Mucosa of gallbladder (tissue), 1 donor: ENCODE data around the gene TAOK3. TPM values are rescaled to one million over a fixed set of nuclear protein-coding genes. Genes with fewer than 3 reads are reported as not detected.
"Not testable (repeated sequence)": the region's sequence is repeated elsewhere in the genome, so short reads cannot be mapped to it uniquely, and the experiment has no call there.

Source experiments
- DNase-seq: peaks from one replicate; pipeline ENCODE4 v3.0.0-alpha.2; 2020; ENCODE audit warnings: low spot score
- total RNA-seq: library from RNA; stranded (reverse); gene quantifications from one replicate; pipeline ENCODE4 v1.2.1, GENCODE V29; 2021
- donor health status: DM: no; HTN: no; CAD: no.

Gene TAOK3
- total RNA-seq, 1 donor from 2014 or later, result 36.4 TPM

GRCh38 chr12:118373616-118374015 is 909 bp upstream of the TAOK3 start:
- DNase-seq, result no peak

GRCh38 chr12:118371321-118372282 is 1.1 kb downstream of the TAOK3 start:
- no peak for DNase-seq

GRCh38 chr12:118370601-118371000 is 2.1 kb downstream of the TAOK3 start:
- no peak for DNase-seq

GRCh38 chr12:118368821-118369220 is 3.9 kb downstream of the TAOK3 start:
- no peak for DNase-seq

GRCh38 chr12:118361889-118362288 is 10.8 kb downstream of the TAOK3 start:
- no peak for DNase-seq

- DNase-seq, result no peak
Observed at GRCh38 chr12:118361092-118361404, 11.7 kb downstream of the TAOK3 start.

GRCh38 chr12:118359541-118359915 is 13.2 kb downstream of the TAOK3 start:
- no peak for DNase-seq

- no peak for DNase-seq
Observed at GRCh38 chr12:118358612-118359540, 13.8 kb downstream of the TAOK3 start.

- no peak for DNase-seq
Observed at GRCh38 chr12:118358008-118358359, 14.7 kb downstream of the TAOK3 start.

- DNase-seq, result no peak
Observed at GRCh38 chr12:118357257-118358007, 15.3 kb downstream of the TAOK3 start.

GRCh38 chr12:118356809-118357256 is 15.9 kb downstream of the TAOK3 start:
- no peak for DNase-seq

- no peak for DNase-seq
Observed at GRCh38 chr12:118355843-118356242, 16.9 kb downstream of the TAOK3 start.

- no peak for DNase-seq
Observed at GRCh38 chr12:118354903-118355302, 17.8 kb downstream of the TAOK3 start.

- not testable (repeated sequence) for DNase-seq
Observed at GRCh38 chr12:118354503-118354902, 18.2 kb downstream of the TAOK3 start.

GRCh38 chr12:118353721-118354120 is 19.0 kb downstream of the TAOK3 start:
- DNase-seq, result no peak

- DNase-seq, result no peak
Observed at GRCh38 chr12:118350908-118351559, 21.7 kb downstream of the TAOK3 start.

GRCh38 chr12:118347916-118348315 is 24.8 kb downstream of the TAOK3 start:
- DNase-seq, result no peak

- no peak for DNase-seq
Observed at GRCh38 chr12:118346895-118347294, 25.8 kb downstream of the TAOK3 start.

- DNase-seq, result no peak
Observed at GRCh38 chr12:118345355-118345754, 27.4 kb downstream of the TAOK3 start.

- DNase-seq, result no peak
Observed at GRCh38 chr12:118344829-118345228, 27.9 kb downstream of the TAOK3 start.

- no peak for DNase-seq
Observed at GRCh38 chr12:118342090-118342489, 30.6 kb downstream of the TAOK3 start.
